AG09309 (cell line): ENCODE data around the gene PTPRH.
A peak's percentile ranks its signal among the peaks of the same experiment; 100 is the strongest.

Experiments
- DNase-seq: peaks from one replicate; pipeline ENCODE4 v3.0.0-alpha.2; 2010; ENCODE audit warnings: low read depth
- H3K4me3 ChIP-seq: 2 replicates; pipeline ENCODE4 v1.5.1; 2011; ENCODE audit warnings: mild to moderate bottlenecking, low read depth, low read length, moderate library complexity; ENCODE audit not compliant: control insufficient read depth
- TF ChIP-seq, protein P1 (sequence below): IDR thresholded peaks from 2 replicates; pipeline ENCODE4 v1.5.1; 2011; ENCODE audit warnings: mild to moderate bottlenecking, low read depth, low read length, inconsistent platforms; ENCODE audit not compliant: insufficient read depth, control insufficient read depth; ENCODE audit errors: missing control alignments

The PTPRH gene

DNA sequence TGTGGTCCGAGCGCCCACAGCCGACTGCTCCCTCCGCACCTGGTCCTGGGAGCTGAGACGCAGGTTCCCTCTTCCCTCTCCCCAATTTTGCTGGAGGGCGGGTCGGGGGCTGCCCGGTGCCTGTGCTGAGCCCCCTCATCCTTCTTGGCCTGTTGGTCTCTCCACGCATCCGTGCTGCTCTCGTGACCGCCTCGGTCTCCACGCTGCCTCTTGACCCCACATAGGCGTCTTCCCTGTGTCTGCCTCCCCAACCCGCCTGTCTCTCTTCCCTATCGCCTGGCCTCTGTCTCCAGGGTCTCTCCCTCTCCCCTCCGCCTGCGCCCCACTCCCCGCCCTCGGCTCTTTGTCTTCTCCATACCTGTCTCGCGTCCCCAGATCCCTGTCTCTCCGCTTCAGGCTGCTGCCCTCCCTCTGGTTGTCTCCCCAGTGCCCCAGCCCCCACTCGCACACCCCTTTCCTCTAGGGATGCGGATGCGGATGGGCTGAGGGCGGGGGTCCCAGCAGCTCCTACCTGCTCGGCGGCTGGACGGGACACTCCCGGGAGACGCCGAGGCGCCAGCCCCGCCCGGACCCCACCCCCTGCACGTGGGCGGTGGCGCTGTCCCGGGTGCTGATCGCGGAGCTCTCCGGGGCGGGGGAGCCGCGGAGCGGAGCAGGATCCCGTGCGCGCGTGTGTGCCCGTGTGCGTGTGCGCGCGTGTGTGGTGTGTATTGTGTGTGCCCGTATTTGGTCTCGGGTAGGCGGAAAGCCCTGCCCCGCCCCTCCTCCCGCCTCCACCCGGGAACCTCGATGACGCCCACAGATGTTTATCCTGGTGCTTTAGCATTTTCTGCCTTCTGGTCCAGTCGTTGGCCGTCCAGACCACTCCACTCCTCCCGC is 29.5 kb downstream of the PTPRH start, which contains the start of gene SYT5:
SYT5 (minus strand) TSS at position 684 of the 879 bp plus-strand sequence. CDS start 1,248 bp downstream, outside the sequence.
- H3K4me3 ChIP-seq: peak within 1 kb of the TSS; percentile 40
- TF ChIP-seq, protein P1, sequence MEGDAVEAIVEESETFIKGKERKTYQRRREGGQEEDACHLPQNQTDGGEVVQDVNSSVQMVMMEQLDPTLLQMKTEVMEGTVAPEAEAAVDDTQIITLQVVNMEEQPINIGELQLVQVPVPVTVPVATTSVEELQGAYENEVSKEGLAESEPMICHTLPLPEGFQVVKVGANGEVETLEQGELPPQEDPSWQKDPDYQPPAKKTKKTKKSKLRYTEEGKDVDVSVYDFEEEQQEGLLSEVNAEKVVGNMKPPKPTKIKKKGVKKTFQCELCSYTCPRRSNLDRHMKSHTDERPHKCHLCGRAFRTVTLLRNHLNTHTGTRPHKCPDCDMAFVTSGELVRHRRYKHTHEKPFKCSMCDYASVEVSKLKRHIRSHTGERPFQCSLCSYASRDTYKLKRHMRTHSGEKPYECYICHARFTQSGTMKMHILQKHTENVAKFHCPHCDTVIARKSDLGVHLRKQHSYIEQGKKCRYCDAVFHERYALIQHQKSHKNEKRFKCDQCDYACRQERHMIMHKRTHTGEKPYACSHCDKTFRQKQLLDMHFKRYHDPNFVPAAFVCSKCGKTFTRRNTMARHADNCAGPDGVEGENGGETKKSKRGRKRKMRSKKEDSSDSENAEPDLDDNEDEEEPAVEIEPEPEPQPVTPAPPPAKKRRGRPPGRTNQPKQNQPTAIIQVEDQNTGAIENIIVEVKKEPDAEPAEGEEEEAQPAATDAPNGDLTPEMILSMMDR: no peak
- DNase-seq: no peak

GRCh38 chr19:55178781-55179599 is 30.3 kb downstream of the PTPRH start:
- no peak for DNase-seq
- TF ChIP-seq, protein P1: no peak
- H3K4me3 ChIP-seq: peak overlapping the region; percentile 40

- TF ChIP-seq, protein P1: no peak
- H3K4me3 ChIP-seq: no peak overlapping the region
- DNase-seq: no peak
These were observed 33.2 kb downstream of the PTPRH start for GRCh38 chr19:55176076-55176475.

- H3K4me3 ChIP-seq: no peak overlapping the region
- TF ChIP-seq, protein P1: no peak
- DNase-seq: no peak
These were observed 34.0 kb downstream of the PTPRH start for GRCh38 chr19:55175117-55175867.

DNA sequence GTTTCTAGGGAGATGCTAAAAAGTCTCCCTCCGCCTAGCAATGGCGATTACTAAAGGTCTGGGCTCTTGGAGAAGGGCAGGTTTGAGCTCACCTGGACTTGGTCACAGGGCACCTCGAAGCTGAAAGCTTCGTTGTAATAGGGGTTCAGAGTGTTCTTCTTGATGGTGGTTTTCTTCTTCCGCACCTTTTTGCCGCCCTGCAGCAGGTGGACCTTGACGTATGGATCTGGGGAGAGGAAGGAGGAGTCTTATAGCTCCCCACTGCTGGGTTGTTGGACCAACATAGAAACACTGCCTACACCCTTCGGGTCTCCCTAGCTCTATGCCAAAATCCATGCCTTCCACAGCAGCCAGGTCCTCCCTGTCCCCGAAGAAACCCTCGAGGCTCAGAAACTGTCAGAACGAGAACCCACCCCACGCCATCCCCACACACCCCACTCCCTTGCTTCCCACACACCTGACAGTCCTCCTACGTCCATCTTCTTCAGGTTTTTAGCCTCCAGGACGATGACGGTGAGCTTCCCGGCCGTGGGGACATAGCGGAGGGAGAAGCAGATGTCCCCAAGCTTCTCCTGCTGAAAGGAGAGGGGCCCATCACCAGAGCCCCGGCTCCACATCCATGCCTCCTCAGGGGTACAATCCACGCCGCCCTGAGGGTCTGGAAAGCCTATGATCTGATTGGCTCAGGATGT is 34.7 kb downstream of the PTPRH start:
- TF ChIP-seq, protein P1: no peak
- H3K4me3 ChIP-seq: no peak overlapping the region
- no peak for DNase-seq
